Activated CD8-positive, alpha-beta T cell treated with anti-CD3 and anti-CD28 coated beads for 36 hours (primary cell): ENCODE results near the gene MIEN1. TPM values are rescaled to one million over a fixed set of nuclear protein-coding genes. Genes with fewer than 3 reads are reported as not detected.
A peak's percentile ranks its signal among the peaks of the same experiment; 100 is the strongest.

Source experiments
- ATAC-seq: fragments of 200-7000 bp; cut with Tn5 transposase; one replicate; pipeline ENCODE4 v1.10.0; 2021; ENCODE audit warnings: mild to moderate bottlenecking, moderate library complexity
- CTCF ChIA-PET: fragments of 350-600 bp; sonication (Branson Sonifier 250); formaldehyde crosslinking; loops from one replicate; lab custom pipeline; 2021; ENCODE audit warnings: antibody characterized with exemption; lab: Charles Lee
- POLR2A ChIA-PET: fragments of 350-600 bp; sonication (Branson Sonifier 250); formaldehyde crosslinking; loops from one replicate; lab custom pipeline; 2021; ENCODE audit warnings: antibody characterized with exemption; lab: Charles Lee
- DNase-seq: peaks from one replicate; pipeline ENCODE4 v3.0.0-alpha.2; 2020
- H3K27ac Mint-ChIP-seq: one replicate; pipeline ENCODE4 v1.8.0; 2021; ENCODE audit warnings: mild to moderate bottlenecking, mixed read lengths
- H3K27me3 Mint-ChIP-seq: one replicate; pipeline ENCODE4 v1.8.0; 2021; ENCODE audit warnings: mixed read lengths
- H3K36me3 Mint-ChIP-seq: one replicate; pipeline ENCODE4 v1.8.0; 2021; ENCODE audit warnings: low read depth, mixed read lengths
- H3K4me1 Mint-ChIP-seq: one replicate; pipeline ENCODE4 v1.8.0; 2021; ENCODE audit warnings: low read depth, mixed read lengths
- H3K4me3 Mint-ChIP-seq: one replicate; pipeline ENCODE4 v1.8.0; 2021; ENCODE audit warnings: mild to moderate bottlenecking, moderate library complexity, mixed read lengths
- H3K9me3 Mint-ChIP-seq: one replicate; pipeline ENCODE4 v1.8.0; 2021; ENCODE audit warnings: mixed read lengths
- intact Hi-C: fragments of 100-400 bp; cut with micrococcal nuclease; formaldehyde crosslinking; loops from one replicate; pipeline ENCODE4 v1.10.0; 2022
- total RNA-seq, 2 experiments: library from RNA; stranded (reverse); gene quantifications; one replicate each; pipeline ENCODE4 v1.2.3, GENCODE V29; 2021
- TF ChIP-seq, protein P1 (sequence below): fragments of 200-600 bp; IDR thresholded peaks from one replicate; pipeline ENCODE4 v1.8.0; 2022; ENCODE audit warnings: antibody characterized with exemption, mild to moderate bottlenecking

Gene MIEN1
- total RNA-seq, 2 experiments from 2014 or later, result 32.5 to 34.0 TPM

- intact Hi-C loops, result loop anchor here (2.0 to 5.0 kb wide), 3 partner anchors 19 to 88 kb away; partner anchors contain the start of gene IKZF3
- Mint-ChIP-seq H3K4me1 (peaks cover 91% of the 10 kb centered on the region), H3K9me3 (no peaks in the 10 kb centered on the region), H3K27ac (peak overlapping the region; percentile 90), H3K4me3 (no peak overlapping the region), H3K36me3 (peaks cover 61% of the 10 kb centered on the region), H3K27me3 (no peaks in the 10 kb centered on the region)
- POLR2A ChIA-PET, result interaction anchor here (1.5 kb wide), 1 partner anchor 18 kb away, joined by 6 read pairs; no protein-coding TSS in a partner anchor
- TF ChIP-seq, protein P1, sequence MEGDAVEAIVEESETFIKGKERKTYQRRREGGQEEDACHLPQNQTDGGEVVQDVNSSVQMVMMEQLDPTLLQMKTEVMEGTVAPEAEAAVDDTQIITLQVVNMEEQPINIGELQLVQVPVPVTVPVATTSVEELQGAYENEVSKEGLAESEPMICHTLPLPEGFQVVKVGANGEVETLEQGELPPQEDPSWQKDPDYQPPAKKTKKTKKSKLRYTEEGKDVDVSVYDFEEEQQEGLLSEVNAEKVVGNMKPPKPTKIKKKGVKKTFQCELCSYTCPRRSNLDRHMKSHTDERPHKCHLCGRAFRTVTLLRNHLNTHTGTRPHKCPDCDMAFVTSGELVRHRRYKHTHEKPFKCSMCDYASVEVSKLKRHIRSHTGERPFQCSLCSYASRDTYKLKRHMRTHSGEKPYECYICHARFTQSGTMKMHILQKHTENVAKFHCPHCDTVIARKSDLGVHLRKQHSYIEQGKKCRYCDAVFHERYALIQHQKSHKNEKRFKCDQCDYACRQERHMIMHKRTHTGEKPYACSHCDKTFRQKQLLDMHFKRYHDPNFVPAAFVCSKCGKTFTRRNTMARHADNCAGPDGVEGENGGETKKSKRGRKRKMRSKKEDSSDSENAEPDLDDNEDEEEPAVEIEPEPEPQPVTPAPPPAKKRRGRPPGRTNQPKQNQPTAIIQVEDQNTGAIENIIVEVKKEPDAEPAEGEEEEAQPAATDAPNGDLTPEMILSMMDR, result no peak
- ATAC-seq (no peak), DNase-seq (no peak)
- CTCF ChIA-PET, result interaction anchor here (1.8 kb wide), 1 partner anchor 152 kb away, joined by 7 read pairs; no protein-coding TSS in a partner anchor
Measured at GRCh38 chr17:39774047-39774446, 43.7 kb upstream of the MIEN1 start.

DNA sequence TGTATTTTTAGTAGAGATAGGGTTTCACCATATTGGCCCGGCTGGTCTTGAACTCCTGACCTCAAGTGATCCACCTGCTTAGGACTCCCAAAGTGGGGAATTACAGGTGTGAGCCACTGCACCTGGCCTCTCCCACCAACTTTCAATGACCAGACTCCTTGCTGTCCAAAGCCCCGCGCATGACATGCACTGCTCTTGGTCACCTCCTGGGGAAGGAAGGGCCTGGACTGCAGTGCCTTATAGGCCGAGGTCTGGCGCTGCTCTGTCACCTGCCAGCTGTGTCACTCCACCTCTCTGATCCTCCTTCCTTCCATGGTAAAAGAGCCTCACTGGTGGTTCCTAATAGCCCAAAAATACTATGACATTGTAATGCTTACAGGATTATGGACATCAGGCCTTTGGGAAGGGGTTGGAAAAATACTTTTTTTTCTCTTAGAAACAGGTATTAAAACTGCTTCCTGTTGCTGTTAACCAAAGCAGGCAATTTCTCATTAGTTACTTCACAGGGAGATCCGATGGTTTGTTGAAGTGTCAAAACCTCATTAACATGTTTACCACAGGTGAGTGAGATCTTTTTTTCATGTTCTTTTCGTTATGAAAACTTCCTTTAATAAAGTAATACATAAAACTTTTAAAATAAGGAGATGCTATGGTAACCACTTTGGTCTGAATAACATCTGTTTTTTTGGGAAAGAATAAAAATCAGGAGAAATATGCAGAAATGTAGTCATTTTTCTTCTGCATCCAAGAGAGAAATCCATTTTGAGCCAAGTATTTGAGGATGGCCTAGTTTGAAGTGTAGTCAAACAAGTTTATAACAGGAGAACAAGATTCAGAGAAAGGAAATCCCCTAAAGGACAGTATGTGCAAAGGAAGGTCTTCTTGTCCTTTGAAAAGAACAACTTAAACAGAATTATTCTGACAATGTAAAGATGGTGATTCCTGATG lies 42.9 kb upstream of the MIEN1 start:
- Mint-ChIP-seq H3K36me3 (peaks cover 68% of the 10 kb centered on the region), H3K4me1 (peaks cover 93% of the 10 kb centered on the region), H3K9me3 (no peaks in the 10 kb centered on the region), H3K27ac (peak overlapping the region; percentile 90), H3K27me3 (no peaks in the 10 kb centered on the region), H3K4me3 (peak overlapping the region; percentile 25)
- DNase-seq (no peak), ATAC-seq (no peak)
- POLR2A ChIA-PET, result interaction anchor here (0.7 to 1.5 kb wide), 4 partner anchors 13 to 50 kb away, joined by 3 to 6 read pairs (median 4); no protein-coding TSS in a partner anchor
- intact Hi-C loops, result loop anchor here (5.0 kb wide), 2 partner anchors 39 to 89 kb away; partner anchors contain the start of gene IKZF3
- CTCF ChIA-PET, result interaction anchor here (1.8 kb wide), 1 partner anchor 152 kb away, joined by 7 read pairs; no protein-coding TSS in a partner anchor
- TF ChIP-seq, protein P1, result no peak

GRCh38 chr17:39772415-39772814 lies 42.1 kb upstream of the MIEN1 start:
- H3K4me1 Mint-ChIP-seq, result peaks cover 92% of the 10 kb centered on the region
- intact Hi-C loops, result loop anchor here (5.0 kb wide), 2 partner anchors 40 to 90 kb away; partner anchors contain the start of gene IKZF3
- H3K27ac Mint-ChIP-seq, result peak overlapping the region; percentile 90
- DNase-seq, result no peak
- POLR2A ChIA-PET, result interaction anchor here (0.7 to 1.2 kb wide), 6 partner anchors 14 to 89 kb away, joined by 3 to 4 read pairs (median 3); no protein-coding TSS in a partner anchor
- ATAC-seq, result no peak
- peak overlapping the region; percentile 28 for H3K4me3 Mint-ChIP-seq
- H3K36me3 Mint-ChIP-seq, result peaks cover 66% of the 10 kb centered on the region
- TF ChIP-seq, protein P1, result no peak
- no peaks in the 10 kb centered on the region for H3K27me3 Mint-ChIP-seq
- CTCF ChIA-PET, result no interaction called here
- no peaks in the 10 kb centered on the region for H3K9me3 Mint-ChIP-seq

- peak overlapping the region; percentile 90 for H3K27ac Mint-ChIP-seq
- H3K27me3 Mint-ChIP-seq, result no peaks in the 10 kb centered on the region
- CTCF ChIA-PET, result interaction anchor here (0.9 to 2.0 kb wide), 7 partner anchors 9 to 147 kb away, joined by 3 to 12 read pairs (median 5); no protein-coding TSS in a partner anchor
- ATAC-seq (peak; percentile 81), DNase-seq (peak; percentile 84)
- H3K9me3 Mint-ChIP-seq, result no peaks in the 10 kb centered on the region
- peak overlapping the region; percentile 18 for H3K4me3 Mint-ChIP-seq
- H3K4me1 Mint-ChIP-seq, result peaks cover 95% of the 10 kb centered on the region
- TF ChIP-seq, protein P1, result no peak
- intact Hi-C loops, result loop anchor here (5.0 kb wide), 2 partner anchors 42 to 92 kb away; partner anchors contain the start of gene IKZF3
- POLR2A ChIA-PET, result interaction anchor here (0.7 to 2.4 kb wide), 18 partner anchors 9 to 184 kb away, joined by 3 to 43 read pairs (median 4); partner anchors contain the start of genes IKZF3, LRRC3C and ORMDL3
- H3K36me3 Mint-ChIP-seq, result peaks cover 74% of the 10 kb centered on the region
Measured at GRCh38 chr17:39769974-39770587, 39.7 kb upstream of the MIEN1 start.
